Stomach (tissue), 4 donors: ENCODE data around the gene TSPAN15.
A peak's percentile ranks its signal among the peaks of the same experiment; 100 is the strongest.

Source experiments
- CTCF ChIP-seq, 7 experiments: fragments of 450-650 bp in 4 of 7; fragments of 200-600 bp in 3 of 7; sonication (generic) in 3 of 7; IDR thresholded peaks; one replicate each; pipeline ENCODE4 v1.5.1; 2016 to 2019; ENCODE audit warnings: antibody characterized with exemption in 7 of 7, control low read depth in 2 of 7, mild to moderate bottlenecking in 1 of 7
- POLR2AphosphoS5 ChIP-seq, 3 donors: sonication (generic); formaldehyde crosslinking; IDR thresholded peaks; one replicate each; pipeline ENCODE4 v1.6.1; 2016; ENCODE audit warnings: antibody characterized with exemption in 3 of 3

GRCh38 chr10:69425511-69426298 is 25.6 kb upstream of the TSPAN15 start:
- TF ChIP-seq CTCF (IDR thresholded peaks at IDR 0.05): no peak
- peak in 2 of 3 donors; percentile 82 to 91 for TF ChIP-seq POLR2AphosphoS5 (IDR thresholded peaks at IDR 0.05)
